ENCODE results near the gene DESI2.

DNA sequence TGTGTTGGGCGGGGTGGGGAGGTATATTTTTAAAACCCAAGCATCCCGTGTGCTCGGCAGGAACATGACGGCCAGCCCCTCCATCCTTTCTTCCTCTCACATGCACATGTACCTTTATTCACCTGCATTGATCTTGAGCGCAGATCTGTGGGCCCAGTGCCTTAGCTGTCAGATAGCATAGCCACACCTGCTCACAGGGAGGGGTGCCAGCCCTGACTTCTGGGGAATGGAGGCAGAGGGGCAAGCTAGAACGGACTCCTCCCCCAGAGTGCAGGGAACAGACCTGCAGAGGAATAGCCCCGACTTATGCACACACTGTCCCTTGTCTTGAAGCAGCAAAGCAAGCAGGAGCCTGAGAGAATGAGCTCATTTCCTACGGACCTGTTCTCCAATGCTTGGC, 56.1 kb downstream of the DESI2 start:
- TF ChIP-seq, protein P1, sequence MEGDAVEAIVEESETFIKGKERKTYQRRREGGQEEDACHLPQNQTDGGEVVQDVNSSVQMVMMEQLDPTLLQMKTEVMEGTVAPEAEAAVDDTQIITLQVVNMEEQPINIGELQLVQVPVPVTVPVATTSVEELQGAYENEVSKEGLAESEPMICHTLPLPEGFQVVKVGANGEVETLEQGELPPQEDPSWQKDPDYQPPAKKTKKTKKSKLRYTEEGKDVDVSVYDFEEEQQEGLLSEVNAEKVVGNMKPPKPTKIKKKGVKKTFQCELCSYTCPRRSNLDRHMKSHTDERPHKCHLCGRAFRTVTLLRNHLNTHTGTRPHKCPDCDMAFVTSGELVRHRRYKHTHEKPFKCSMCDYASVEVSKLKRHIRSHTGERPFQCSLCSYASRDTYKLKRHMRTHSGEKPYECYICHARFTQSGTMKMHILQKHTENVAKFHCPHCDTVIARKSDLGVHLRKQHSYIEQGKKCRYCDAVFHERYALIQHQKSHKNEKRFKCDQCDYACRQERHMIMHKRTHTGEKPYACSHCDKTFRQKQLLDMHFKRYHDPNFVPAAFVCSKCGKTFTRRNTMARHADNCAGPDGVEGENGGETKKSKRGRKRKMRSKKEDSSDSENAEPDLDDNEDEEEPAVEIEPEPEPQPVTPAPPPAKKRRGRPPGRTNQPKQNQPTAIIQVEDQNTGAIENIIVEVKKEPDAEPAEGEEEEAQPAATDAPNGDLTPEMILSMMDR (IDR thresholded peaks at IDR 0.05), result no peak
- TF ChIP-seq POLR2A (IDR thresholded peaks at IDR 0.05) (no peak), POLR2AphosphoS5 (IDR thresholded peaks at IDR 0.05; ENCODE audit: insufficient read depth in 1 of 2, low read depth in 1 of 2) (no peak)
